Stimulated activated CD4-positive, alpha-beta T cell treated with anti-CD3 and anti-CD28 coated beads, Interleukin-12 subunit alpha, Interleukin-12 subunit beta, amount 100 ng/mL, for 4 hours (primary cell): ENCODE results near the gene C16orf54.
A peak's percentile ranks its signal among the peaks of the same experiment; 100 is the strongest.
"Not testable (repeated sequence)": the region's sequence is repeated elsewhere in the genome, so short reads cannot be mapped to it uniquely, and the experiment has no call there.

Source experiments
- DNase-seq: peaks from one replicate; pipeline ENCODE4 v3.0.0-alpha.2; 2020

Gene C16orf54

DNA sequence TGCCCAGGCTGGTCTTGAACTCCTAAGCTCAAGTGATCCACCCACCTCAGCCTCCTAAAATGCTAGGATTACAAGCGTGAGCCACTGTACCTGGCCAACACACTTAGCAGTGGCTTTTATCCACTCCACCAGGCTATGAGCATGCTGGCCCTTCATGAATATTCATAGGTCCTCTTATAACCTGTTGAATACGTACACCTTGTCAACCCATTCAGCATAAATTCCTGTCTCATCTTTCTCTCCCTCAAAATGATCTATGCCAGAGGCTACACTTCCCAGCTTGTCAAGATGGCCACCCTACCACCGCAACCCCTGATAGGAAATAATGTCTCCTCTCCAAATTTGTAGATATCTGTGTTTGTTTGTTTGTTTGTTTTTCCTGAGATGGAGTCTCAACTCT is 21.3 kb upstream of the C16orf54 start:
- DNase-seq: no peak

DNA sequence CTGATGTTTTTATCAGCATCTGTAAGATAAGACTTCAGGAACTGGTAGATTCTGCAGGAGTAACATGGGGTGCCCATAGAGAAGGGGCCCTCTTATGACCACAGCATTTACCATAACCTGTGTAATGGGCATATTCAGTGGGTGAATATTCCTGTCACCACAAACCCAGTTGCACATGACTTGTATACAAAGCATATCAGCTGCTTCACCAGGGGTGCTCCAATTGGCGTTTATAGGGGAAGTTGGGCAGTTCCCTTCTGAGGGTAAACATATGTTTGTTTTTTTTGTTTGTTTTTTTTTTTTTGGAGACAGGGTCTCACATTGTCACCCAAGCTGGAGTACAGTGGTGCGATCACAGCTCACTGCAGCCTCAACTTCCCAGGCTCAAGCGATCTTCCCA is 20.8 kb upstream of the C16orf54 start:
- DNase-seq: no peak

DNA sequence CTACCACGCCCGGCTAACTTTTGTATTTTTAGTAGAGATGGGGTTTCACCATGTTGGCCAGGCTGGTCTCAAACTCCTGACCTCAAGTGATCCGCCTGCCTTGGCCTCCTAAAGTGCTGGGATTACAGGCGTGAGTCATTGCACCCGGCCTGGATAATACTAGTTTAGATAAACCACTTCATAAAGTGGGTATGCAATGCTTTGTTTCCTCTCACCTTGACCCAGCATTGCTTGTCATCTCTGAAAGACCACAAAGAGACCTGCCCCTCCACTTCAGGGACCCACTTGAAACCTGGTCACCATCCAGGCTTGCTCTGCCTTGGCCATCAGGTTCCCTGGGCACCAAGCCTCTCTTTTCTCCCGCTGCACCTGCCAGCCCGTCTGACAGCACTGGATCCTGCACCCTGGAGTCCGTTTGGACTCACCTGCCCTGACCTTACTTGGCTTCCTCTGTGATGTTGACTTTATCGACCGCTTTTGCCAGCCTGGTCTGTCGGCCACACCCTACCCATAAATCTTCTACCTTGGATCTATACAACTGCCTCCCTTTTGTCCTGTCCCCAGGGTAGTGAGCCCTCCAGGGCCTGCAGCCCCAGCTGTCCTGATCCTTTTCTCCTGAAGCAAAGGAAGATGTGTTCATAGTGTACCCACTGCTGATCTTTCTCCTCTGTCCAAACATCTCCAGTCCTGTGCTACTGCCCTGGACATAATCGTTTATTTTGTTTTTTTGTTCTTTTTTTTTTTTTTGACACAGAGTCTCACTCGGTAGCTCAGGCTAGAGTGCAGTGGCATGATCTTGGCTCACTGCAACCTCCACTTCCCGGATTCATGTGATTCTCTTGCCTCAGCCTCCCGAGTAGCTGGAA is 19.6 kb upstream of the C16orf54 start:
- DNase-seq: no peak

DNA sequence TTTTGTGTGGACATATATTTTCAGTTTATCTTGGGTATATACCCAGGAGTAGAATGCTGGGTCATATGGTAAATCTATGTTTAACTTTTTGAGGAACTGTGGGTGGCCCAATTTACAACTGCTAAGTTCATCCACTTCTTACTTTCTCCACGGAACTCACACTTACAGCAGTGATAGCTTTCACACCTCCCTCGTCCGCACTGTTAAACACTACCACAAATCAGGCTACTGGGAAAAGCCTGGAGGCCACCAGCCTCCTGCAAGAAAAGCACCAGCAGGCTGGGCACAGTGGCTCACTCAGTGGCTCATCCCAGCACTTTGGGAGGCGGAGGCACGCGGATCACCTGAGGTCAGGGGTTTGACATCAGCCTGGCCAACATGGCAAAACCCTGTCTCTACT is 17.5 kb upstream of the C16orf54 start:
- no peak for DNase-seq

DNA sequence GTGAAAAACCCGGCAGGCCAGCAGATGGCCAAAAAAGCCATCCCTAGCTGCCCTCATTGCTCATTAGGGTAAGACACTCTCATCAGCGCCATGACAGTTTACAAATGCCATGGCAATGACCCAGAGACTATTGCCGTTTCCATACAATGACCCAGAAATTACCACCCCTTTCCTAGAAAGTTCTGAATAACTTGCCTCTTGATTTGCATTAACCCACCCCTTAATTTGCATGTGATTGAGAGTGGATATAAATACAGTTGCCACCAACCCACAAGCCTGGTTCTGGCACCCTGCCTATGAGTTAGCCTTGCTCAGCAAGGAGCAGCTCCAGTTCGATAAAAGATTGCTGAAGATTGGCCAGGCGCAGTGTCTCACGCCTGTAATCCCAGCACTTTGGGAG is 16.1 kb upstream of the C16orf54 start:
- no peak for DNase-seq

DNA sequence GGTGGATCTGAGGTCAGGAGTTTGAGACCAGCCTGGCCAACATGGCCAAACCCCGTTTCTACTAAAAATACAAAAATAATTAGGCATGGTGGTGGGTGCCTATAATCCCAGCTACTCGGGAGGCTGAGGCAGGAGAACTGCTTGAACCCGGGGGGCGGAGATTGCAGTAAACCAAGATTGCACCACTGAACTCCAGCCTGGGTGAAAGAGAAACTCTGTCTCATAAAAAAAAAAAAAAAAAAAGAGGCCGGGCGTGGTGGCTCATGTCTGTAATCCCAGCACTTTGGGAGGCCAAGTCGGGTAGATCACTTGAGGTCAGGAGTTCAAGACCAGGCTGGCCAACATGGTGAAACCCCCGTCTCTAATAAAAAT is 15.5 kb upstream of the C16orf54 start:
- not testable (repeated sequence) for DNase-seq

DNA sequence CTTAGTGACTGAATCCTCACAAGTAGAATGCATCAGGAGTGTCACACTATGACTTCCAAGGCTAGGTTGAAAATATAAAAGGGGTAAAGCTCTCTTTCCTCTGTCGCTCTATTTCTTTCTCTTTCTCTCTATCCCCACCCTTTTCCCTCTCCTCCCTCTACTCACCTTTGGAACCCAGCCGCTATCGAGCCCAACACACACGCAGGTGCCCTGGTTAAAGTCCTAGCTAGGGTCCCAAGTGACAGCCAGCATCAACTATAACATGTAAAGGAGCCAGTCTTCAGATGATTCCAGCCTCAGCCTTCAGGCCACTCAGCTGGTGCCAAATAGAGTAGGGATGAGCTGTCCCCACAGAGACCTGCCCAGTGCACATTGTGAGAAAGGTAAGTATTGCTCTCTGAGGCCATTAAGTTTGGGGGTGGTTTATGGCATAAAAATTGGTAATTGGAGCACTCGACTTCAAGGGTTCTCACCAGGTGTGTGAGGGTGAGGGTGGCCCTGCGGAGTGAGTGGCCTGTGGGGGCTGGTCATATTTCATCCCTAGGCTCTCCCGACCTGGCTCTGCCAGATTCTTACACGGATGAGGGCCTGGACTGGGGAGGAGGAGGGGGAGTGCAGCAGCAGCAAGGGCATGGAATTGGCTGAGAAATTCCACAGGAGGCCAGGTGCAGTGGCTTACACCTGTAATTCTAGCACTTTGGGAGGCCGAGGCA is 14.9 kb upstream of the C16orf54 start:
- no peak for DNase-seq

DNA sequence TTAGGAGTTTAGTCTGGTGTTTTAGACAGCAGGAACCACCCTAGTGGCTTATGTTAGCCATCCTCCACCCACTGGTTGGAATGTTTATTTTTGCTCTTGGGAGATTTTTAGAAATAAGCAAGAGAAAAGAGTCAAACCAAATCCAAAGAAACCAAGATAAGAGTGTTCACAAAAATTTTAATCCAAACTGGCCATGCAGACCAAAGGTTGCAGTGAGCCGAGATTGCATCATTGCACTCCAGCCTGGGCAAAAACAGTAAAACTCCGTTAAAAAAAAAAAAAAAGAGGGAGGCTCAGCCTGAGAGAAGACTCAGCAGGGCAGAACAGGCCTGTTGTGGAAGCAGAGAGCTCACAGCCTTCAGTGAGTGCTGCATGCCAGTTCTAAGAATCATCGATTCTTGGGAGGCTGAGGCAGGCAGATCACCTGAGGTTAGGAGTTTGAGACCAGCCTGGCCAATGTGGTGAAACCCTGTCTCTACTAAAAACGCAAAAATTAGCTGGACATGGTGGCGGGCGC is 12.2 kb upstream of the C16orf54 start:
- DNase-seq: no peak

DNA sequence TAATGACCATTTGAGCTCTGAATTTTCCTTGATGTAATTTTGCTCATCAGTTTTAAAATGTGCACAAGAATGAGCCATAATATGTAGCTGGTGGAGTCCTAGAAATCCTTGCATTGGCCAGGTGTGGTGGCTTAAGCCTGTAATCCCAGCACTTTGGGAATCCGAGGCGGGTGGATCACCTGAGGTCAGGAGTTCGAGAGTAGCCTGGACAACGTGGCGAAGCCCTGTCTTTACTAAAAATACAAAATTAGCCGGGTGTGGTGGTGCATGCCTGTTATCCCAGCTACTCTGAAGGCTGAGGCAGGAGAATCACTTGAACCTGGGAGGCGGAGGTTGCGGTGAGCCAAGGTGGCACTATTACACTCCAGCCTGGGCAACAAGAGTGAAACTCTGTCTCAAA is 11.3 kb upstream of the C16orf54 start:
- DNase-seq: not testable (repeated sequence)

DNA sequence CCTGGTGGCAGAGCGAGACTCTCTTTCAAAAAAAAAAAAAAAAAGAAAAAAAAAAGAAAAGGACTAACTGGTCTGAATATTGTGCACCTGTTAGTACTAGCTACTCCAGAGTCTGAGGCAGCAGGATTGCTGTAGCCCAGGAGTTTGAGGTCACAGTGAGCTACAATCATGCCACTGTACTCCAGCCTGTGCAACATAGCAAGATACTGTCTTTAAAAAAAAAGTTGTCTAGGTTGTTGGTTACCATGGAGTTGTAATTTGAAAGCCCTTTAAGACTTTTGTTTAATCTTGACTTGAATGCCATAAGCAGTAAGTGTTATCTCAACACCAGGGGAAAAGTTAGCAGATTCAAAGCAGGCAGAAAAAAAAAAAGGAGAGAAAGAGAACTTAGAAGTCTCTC is 10.9 kb upstream of the C16orf54 start:
- DNase-seq: no peak

DNA sequence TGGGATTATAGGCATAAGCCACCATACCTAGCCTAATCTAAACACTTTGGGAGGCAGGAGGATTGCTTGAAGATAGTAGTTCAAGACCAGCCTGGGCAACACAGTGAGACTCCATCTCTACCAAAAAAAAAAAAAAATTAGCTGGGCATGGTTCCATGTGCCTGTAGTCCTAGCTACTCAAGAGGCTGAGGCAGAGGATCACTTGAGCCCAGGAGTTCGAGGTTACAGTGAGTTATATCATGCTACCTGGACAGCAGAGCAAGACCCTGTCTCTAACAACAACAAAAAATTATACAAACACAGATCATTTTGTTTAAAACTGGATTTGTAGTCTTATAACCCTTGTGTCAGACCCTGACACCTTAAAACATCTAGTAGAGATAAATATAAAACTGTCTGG is 7.7 kb upstream of the C16orf54 start:
- no peak for DNase-seq

DNA sequence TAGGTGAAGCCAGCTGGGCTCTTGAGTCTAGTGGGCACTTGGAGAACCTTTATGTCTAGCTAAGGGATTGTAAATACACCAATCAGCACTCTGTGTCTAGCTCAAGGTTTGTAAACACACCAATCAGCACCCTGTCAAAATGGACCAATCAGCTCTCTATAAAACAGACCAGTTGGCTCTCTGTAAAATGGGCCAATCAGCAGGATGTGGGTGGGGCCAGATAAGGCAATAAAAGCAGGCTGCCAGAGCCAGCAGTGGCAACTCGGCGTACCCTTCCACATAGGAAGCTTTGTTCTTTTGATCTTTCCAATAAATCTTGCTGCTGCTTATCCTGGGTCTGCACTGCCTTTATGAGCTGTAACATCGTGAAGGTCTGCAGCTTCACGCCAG is 3.0 kb upstream of the C16orf54 start:
- not testable (repeated sequence) for DNase-seq

DNA sequence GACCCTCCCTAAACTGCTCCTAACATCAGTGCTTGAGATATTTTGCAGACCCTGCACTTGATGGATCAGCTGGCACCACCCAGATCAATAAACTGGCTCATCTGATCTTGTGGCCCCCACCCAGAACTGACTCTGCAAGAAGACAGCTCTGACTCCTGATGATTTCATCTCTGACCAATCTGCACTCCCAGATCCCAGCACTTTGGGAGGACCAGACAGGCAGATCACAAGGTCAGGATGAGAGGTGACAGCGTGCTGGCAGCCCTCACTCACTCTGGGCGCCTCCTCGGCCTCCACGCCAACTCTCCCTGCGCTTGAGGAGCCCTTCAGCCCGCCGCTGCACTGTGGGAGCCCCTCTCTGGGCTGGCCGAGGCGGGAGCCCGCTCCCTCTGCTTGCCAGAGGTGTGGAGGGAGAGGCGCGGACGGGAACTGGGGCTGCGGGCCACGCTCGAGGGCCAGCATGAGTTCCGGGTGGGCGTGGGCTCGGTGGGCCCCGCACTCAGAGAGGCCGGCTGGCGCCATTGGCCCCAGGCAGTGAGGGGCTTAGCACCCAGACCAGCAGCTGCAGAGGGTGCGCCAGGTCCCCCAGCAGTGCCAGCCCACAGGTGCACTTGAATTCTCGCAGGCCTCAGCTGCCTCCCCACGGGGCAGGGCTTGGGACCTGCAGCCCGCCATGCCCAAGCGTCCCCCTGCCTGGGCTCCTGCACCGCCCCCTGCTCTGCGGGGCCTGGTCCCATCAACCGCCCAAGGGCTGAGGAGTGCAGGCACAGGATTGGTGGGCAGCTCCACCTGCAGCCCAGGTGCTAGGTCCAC is 2.4 kb upstream of the C16orf54 start:
- DNase-seq: no peak

DNA sequence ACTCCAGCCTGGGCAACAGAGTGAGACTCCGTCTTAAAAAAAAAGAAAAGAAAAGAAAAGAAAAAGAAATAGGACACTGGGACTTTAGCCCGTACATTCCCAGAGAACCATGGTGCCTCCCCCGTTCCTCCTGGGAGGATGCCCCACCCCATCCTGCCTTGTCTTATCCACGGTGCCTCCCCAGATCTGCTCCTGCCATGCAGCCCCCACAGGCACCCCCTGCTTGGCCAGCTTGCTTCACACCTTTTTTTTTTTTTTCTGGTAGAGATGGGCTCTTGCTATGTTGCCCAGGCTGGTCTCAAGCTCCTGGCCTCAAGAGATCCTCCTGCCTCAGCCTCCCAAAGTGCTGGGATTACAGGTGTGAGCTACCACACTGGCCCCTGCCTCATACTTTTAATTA is 728 bp upstream of the C16orf54 start:
- DNase-seq: not testable (repeated sequence)

DNA sequence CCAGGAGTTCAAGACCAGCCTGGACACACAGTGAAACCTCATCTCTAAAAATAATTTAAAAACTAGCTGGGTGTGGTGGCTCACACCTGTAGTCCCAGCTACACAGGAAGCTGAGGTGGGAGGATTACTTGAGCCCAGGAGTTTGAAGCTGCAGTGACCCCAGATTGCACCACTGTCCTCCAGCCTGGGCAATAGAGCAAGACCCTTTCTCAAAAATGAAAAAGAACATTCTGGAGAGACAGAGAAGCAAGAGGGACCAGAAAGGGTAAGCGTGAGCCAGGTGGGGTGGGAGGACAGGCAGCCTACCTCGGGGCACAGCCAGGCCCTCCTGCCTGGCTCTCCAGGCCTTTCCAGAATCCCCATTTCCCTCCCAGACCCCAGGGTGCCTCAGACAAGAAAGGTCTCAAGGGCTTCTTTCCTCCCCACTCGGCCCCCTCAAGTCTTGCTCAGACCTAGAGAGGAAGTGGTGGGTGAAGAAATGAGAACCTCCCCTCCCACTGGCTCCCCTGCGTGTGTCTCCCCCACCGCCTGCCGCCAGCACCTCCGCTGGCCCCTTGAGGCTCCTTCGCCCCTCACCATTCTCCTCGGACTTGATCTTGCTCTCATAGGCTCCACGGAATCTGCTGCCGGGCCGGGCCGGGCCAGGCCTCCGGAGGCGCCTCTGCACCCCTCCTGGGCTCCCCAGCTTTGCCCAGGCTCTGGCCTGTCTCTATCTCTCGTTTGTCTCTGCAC is 503 bp downstream of the C16orf54 start:
- peak; percentile 45 for DNase-seq

DNA sequence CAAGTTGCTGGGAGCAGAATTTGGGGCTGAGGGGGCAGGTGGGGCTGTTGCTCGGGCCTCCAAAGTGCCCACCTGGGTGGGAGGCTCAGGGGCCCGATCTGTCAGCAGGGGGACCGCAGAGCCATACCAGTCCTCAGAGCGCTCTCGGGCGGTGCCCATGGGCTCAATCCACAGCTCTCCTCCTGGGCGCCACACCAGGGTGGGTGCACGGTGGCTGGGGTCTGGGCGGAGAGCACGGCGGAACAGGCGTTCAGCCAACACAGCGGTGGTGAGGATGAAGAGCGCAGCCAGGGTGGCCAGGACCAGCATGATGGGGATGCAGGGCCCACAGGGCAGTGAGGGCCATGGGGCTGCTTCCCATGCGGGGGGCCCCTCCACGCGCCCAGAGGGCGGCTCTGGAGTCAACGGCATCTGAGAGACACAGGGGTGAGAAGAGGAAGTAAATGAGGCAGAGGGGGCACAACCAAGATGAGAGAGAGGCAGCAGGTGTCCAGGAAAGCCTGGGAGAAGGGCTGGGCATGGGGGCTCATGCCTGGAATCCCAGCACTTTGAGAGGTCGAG is 1.2 kb downstream of the C16orf54 start:
- no peak for DNase-seq

DNA sequence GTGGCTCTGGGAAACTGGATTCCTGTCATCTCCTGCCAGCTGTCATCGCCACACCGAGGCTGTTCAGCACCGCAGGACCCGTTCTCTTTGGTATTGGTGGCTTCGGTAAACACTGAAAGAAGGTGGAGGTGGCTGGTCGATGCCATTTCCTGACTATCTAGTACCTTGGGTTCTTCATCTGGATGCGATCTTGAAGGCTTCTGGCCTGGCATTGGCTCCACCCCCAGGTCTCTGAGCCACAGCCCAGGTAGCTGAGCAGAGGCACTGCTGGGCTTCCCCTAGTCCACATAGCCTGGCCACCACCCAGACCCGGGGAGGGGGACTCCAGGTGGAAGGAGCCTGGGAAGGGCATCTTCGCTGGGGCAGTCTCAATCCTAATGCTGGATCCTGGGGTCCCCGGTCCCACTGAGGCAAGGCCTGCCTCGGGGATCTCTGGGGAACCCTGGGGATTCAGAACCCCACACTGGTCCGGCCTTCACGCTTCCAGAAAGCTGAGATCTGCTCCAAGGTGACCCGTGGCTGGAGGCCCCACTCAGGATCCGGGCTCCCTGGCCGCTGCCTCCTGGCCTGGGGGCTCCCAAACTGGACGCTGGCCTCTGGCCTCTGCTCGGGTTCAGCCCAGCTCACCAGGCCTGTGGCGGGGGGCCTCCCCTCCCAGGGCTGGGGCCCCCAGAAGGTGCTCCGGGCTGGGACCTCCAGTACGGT is 1.8 kb downstream of the C16orf54 start:
- peak; percentile 30 for DNase-seq

DNA sequence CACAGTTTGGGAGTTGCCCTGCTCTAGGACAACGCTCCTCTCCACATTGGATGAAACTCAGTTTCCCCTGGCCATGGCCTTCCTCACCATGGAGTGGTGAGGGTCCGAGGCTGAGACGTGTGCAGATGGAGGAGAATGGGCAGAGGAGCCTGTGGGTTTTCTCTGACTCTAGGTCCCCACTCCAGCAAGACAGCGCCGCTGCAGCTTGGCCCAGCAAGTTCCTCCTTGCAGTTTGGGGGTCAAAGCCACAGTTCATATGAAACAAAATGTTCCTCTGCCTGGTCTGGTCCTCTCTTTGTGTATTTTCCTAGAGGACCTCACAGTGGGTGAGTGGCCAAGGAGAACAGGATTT is 2.3 kb downstream of the C16orf54 start:
- DNase-seq: no peak

DNA sequence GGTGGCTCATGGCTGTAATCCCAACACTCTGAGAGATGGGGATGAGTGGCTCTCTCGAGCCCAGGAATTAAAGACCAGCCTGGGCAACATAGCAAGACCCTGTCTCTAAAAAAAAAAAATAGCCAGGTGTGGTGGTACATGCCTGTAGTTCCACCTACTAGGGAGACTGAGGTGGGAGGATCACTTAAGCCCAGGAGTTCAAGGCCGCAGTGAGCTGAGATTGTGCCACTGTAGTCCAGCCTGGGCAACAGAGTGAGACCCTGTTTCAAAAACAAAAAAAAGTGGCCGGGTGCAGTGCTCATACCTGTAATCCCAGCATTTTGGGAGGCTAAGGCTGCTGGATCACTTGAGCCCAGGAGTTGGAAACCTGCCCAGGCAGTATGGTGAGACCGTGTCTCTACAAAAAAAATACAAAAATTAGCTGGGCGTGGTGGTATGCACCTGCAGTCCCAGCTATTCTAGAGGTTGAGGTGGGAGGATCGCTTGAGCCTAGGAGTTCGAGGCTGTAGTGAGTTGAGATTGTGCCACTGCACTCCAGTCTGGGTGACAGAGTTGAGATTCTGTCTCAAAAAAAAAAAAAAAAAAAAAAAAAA is 3.0 kb downstream of the C16orf54 start:
- DNase-seq: no peak

DNA sequence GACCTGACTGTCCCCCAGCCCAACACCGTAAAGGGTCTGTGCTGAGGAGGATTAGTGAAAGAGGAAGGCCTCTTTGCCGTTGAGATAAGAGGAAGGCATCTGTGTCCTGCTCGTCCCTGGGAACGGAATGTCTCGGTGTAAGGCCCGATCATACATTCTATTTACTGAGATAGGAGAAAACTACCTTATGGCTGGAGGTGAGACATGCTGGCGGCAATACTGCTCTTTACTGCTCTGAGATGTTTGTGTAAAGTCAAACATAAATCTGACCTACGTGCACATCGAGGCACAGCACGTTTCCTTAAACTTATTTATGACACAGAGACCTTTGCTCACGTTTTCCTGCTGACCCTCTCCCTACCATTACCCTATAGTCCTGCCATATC is 5.2 kb downstream of the C16orf54 start:
- DNase-seq: not testable (repeated sequence)

DNA sequence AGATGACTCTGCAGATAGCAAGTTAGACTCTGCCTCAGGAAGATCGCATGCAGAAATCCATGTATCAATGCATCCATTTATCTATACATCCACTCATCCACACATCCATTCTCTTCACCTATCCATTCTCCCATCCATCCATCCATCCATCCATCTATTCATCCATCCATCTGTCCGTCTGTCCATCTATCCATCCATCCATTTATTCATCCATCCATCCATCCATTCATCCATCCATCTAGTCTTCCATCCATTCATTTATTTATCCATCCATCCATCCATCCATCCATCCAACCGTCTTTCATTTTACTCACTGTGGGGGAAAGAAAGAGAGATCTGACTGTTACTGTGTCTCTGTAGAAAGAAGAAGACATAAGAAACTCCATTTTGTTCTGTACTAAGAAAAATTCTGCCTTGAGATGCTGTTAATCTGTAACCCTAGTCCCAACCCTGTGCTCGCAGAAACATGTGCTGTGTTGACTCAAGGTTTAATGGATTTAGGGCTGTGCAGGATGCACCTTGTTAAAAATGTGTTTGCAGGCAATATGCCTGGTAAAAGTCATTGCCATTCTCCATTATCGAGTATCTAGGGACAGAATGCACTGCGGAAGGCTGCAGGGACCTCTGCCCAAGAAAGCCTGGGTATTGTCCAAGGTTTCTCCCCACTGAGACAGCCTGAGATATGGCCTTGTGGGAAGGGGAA is 5.7 kb downstream of the C16orf54 start:
- DNase-seq: not testable (repeated sequence)
